ENCODE results near the gene FRMD5. TPM values are rescaled to one million over a fixed set of nuclear protein-coding genes. Genes with fewer than 3 reads are reported as not detected.

The FRMD5 gene
- total and polyA plus RNA-seq, 2 donors from 2014 or later: 0.32 to 0.41 TPM

DNA sequence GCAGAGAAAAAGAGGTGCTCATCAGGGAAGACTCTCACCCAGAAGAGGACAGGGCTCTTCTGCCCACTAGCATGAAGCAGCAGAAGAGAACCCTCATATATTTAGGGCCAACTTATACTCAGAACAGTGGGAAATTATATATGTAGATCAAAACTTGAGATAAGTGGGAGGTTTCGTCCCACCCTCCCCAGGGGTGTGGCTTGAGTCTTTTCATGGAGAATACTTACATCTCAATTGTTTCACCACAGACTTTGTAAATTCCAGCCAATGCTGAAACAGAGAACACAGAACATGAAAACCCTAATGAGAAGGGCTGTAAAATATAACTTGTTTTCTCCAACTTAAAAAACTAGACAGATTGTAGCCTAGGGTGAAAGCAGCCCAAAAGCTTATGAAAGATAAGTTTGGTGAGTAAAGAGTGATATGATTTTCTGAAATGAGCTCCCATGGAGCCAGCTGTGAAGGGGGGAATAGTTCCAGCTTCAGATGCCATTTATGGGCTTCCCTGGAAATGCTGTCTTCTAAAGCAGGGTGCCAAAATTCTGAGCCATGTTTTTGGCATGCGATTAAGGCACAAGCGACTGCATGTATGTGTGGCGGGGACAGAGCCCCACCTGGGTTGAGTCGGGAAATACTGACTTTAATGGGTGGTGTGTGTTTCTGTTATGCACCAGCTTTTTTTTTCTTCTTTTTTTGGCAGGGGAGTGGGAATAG lies 275.4 kb downstream of the FRMD5 start:
- TF ChIP-seq, protein P1, sequence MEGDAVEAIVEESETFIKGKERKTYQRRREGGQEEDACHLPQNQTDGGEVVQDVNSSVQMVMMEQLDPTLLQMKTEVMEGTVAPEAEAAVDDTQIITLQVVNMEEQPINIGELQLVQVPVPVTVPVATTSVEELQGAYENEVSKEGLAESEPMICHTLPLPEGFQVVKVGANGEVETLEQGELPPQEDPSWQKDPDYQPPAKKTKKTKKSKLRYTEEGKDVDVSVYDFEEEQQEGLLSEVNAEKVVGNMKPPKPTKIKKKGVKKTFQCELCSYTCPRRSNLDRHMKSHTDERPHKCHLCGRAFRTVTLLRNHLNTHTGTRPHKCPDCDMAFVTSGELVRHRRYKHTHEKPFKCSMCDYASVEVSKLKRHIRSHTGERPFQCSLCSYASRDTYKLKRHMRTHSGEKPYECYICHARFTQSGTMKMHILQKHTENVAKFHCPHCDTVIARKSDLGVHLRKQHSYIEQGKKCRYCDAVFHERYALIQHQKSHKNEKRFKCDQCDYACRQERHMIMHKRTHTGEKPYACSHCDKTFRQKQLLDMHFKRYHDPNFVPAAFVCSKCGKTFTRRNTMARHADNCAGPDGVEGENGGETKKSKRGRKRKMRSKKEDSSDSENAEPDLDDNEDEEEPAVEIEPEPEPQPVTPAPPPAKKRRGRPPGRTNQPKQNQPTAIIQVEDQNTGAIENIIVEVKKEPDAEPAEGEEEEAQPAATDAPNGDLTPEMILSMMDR (IDR thresholded peaks at IDR 0.05; ENCODE audit: borderline replicate concordance, extremely low read depth, insufficient read depth): no peak
- no peak for DNase-seq

DNA sequence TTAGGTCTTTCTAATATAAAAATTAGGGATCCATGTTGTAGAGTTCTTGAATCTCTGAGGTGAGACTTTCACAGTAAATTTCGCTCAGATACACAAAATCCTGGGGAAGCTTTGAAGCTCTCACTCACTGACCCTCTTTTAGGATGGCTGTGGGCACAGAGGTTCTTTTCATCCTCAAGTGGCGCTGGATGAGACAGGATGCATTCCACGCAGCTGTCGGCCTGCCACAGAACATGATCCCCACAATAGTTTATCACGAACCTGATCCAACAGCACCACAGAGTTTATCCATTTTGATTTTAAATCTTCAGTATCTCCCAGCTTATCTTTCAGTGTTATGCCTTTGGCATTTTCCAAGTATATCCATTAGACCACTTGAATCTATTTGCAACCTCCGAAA lies 276.4 kb downstream of the FRMD5 start:
- intact Hi-C loops (cut with DNase I): no loop called here
- H3K9me3 ChIP-seq (ENCODE audit: control insufficient read depth in 2 of 3, insufficient read depth in 1 of 3, low read length in 3 of 3): no peaks in the 10 kb centered on the region
- FAIRE-seq: no peak
- no peaks in the 10 kb centered on the region for H3K27me3 ChIP-seq (ENCODE audit: control insufficient read depth, insufficient read depth, low read length)
- DNase-seq: no peak
- H3K9ac ChIP-seq (ENCODE audit: low read length in 3 of 3): no peak overlapping the region
- H3K4me1 ChIP-seq (ENCODE audit: control insufficient read depth in 2 of 3, insufficient read depth in 2 of 3, low read depth in 1 of 3, low read length in 3 of 3): peaks cover 0 to 8% (median 3%) of the 10 kb centered on the region in 3 donors
- no peaks in the 10 kb centered on the region for H3K36me3 ChIP-seq (ENCODE audit: control insufficient read depth in 2 of 3, insufficient read depth in 3 of 3, low read length in 3 of 3)
- H3K27ac ChIP-seq (ENCODE audit: low read depth in 2 of 2, low read length in 2 of 2): no peak overlapping the region
- no peak overlapping the region for H3K4me3 ChIP-seq (ENCODE audit: low read length in 3 of 3)
- TF ChIP-seq, protein P1 (IDR thresholded peaks at IDR 0.05; ENCODE audit: borderline replicate concordance, extremely low read depth, insufficient read depth): no peak

More for the DNA sequence above, 275.4 kb downstream of the FRMD5 start:
- intact Hi-C loops (cut with DNase I): no loop called here
- Histone ChIP-seq H3K4me3 (ENCODE audit: low read length in 3 of 3) (no peak overlapping the region), H3K9me3 (ENCODE audit: control insufficient read depth in 2 of 3, insufficient read depth in 1 of 3, low read length in 3 of 3) (no peaks in the 10 kb centered on the region), H3K4me1 (ENCODE audit: control insufficient read depth in 2 of 3, insufficient read depth in 2 of 3, low read depth in 1 of 3, low read length in 3 of 3) (peaks cover 0 to 8% (median 3%) of the 10 kb centered on the region in 3 donors), H3K36me3 (ENCODE audit: control insufficient read depth in 2 of 3, insufficient read depth in 3 of 3, low read length in 3 of 3) (no peaks in the 10 kb centered on the region), H3K27ac (ENCODE audit: low read depth in 2 of 2, low read length in 2 of 2) (no peak overlapping the region), H3K9ac (ENCODE audit: low read length in 3 of 3) (no peak overlapping the region), H3K27me3 (ENCODE audit: control insufficient read depth, insufficient read depth, low read length) (no peaks in the 10 kb centered on the region)
- FAIRE-seq: no peak

DNA sequence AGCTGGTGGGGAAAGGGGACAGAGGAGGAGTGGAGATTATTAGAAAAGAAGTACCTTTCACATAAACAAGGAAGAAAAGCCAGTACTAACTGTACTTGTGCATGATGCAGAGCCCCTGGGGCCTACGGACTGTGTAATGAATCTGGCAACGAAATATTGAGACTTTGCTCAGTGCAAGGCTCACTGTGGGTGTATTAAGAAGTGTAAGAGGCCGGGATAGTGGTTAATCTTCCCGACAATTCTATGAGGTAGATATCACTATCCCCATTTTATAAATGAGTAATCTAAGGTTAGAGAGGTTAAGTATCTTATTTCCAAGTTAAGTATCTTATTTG lies 278.8 kb downstream of the FRMD5 start:
- Histone ChIP-seq H3K27ac (ENCODE audit: low read depth in 2 of 2, low read length in 2 of 2) (no peak overlapping the region), H3K27me3 (ENCODE audit: control insufficient read depth, insufficient read depth, low read length) (no peaks in the 10 kb centered on the region), H3K4me3 (ENCODE audit: low read length in 3 of 3) (no peak overlapping the region), H3K4me1 (ENCODE audit: control insufficient read depth in 2 of 3, insufficient read depth in 2 of 3, low read depth in 1 of 3, low read length in 3 of 3) (peaks cover 0 to 8% (median 3%) of the 10 kb centered on the region in 3 donors), H3K9me3 (ENCODE audit: control insufficient read depth in 2 of 3, insufficient read depth in 1 of 3, low read length in 3 of 3) (no peaks in the 10 kb centered on the region), H3K9ac (ENCODE audit: low read length in 3 of 3) (no peak overlapping the region), H3K36me3 (ENCODE audit: control insufficient read depth in 2 of 3, insufficient read depth in 3 of 3, low read length in 3 of 3) (no peaks in the 10 kb centered on the region)
- DNase-seq (no peak), FAIRE-seq (no peak)
- intact Hi-C loops (cut with DNase I): no loop called here
- TF ChIP-seq, protein P1 (IDR thresholded peaks at IDR 0.05; ENCODE audit: borderline replicate concordance, extremely low read depth, insufficient read depth): no peak
